Endothelial cell of umbilical vein (primary cell): ENCODE measurements around the gene TIPRL. TPM values are rescaled to one million over a fixed set of nuclear protein-coding genes. Genes with fewer than 3 reads are reported as not detected.

ENCODE experiments used
- BruUV-seq: library from RNA; stranded (reverse); fragments of 400-500 nt; replicated peaks from 2 replicates; lab custom pipeline; 2021; lab: Mats Ljungman, UMichigan
- CTCF ChIA-PET: fragments of 300-600, 350-600 bp; sonication (Branson Sonifier 250); formaldehyde crosslinking; loops from one replicate; lab custom pipeline; 2021; ENCODE audit warnings: antibody characterized with exemption, inconsistent platforms; lab: Charles Lee
- POLR2A ChIA-PET: fragments of 300-600, 350-600 bp; sonication (Branson Sonifier 250); formaldehyde crosslinking; loops from one replicate; lab custom pipeline; 2021; ENCODE audit warnings: antibody characterized with exemption, inconsistent platforms; lab: Charles Lee
- DNase-seq: peaks from one replicate; pipeline ENCODE4 v3.0.0-alpha.2; 2011; ENCODE audit warnings: low read depth, low spot score
- FAIRE-seq: peaks from 2 replicates; lab custom pipeline; 2011; peaks lifted over from hg19 to GRCh38; lab: Jason Lieb, UNC
- H2AFZ ChIP-seq: 2 replicates; pipeline ENCODE4 v1.6.0; 2012; ENCODE audit warnings: low read depth, low read length, control low read depth, inconsistent platforms
- H3K27ac ChIP-seq: 2 replicates; pipeline ENCODE4 v1.5.1; 2011; ENCODE audit warnings: low read depth, mild to moderate bottlenecking, control low read depth, low read length, moderate library complexity; ENCODE audit not compliant: insufficient read depth
- H3K27me3 ChIP-seq, 2 experiments: 2 replicates each; pipeline versions ENCODE4 v1.6.0 to v1.6.1; 2011; ENCODE audit warnings: low read length in 2 of 2, mixed read lengths in 1 of 2; ENCODE audit not compliant: control insufficient read depth in 2 of 2, insufficient read depth in 2 of 2
- H3K36me3 ChIP-seq, 2 experiments: 2 replicates in 1 of 2; 3 replicates in 1 of 2; pipeline ENCODE4 v1.5.1; 2011; ENCODE audit warnings: low read length in 2 of 2, mild to moderate bottlenecking in 1 of 2, moderate library complexity in 1 of 2; ENCODE audit not compliant: control insufficient read depth in 2 of 2, insufficient read depth in 2 of 2; ENCODE audit errors: extremely low read depth in 1 of 2
- H3K4me1 ChIP-seq: 3 replicates; pipeline ENCODE4 v1.5.1; 2011; ENCODE audit warnings: mild to moderate bottlenecking, low read length; ENCODE audit not compliant: control insufficient read depth, insufficient read depth; ENCODE audit errors: extremely low read depth
- H3K4me2 ChIP-seq: 2 replicates; pipeline ENCODE4 v1.6.1; 2011; ENCODE audit warnings: low read length, control low read depth, mixed read lengths; ENCODE audit not compliant: insufficient read depth
- H3K4me3 ChIP-seq, 3 experiments: fragments of 200-600 bp in 1 of 3; sonication (generic), shearing (Covaris generic) in 1 of 3; replicated peaks in 1 of 3; 2 replicates each; pipeline ENCODE4 v1.5.1; 2011 to 2016; ENCODE audit warnings: control low read depth in 3 of 3, low read length in 3 of 3, mild to moderate bottlenecking in 2 of 3, inconsistent platforms in 1 of 3, low read depth in 1 of 3, moderate library complexity in 1 of 3; ENCODE audit not compliant: insufficient read depth in 1 of 3
- H3K79me2 ChIP-seq: 2 replicates; pipeline ENCODE4 v1.6.0; 2012; ENCODE audit warnings: low read length, inconsistent platforms; ENCODE audit not compliant: control insufficient read depth, insufficient read depth
- H3K9ac ChIP-seq: replicated peaks from 2 replicates; pipeline ENCODE3; 2011; ENCODE audit warnings: low read length, control low read depth; ENCODE audit not compliant: insufficient read depth; ENCODE audit errors: extremely low read depth
- H3K9me1 ChIP-seq: replicated peaks from 3 replicates; pipeline ENCODE4 v1.6.0; 2011; ENCODE audit warnings: mild to moderate bottlenecking, low read length; ENCODE audit not compliant: control insufficient read depth, insufficient read depth; ENCODE audit errors: extremely low read depth
- H3K9me3 ChIP-seq: replicated peaks from 2 replicates; pipeline ENCODE4 v1.5.1; 2012; ENCODE audit warnings: low read length, inconsistent platforms; ENCODE audit not compliant: control insufficient read depth, insufficient read depth
- H4K20me1 ChIP-seq: replicated peaks from 2 replicates; pipeline ENCODE3; 2011; ENCODE audit warnings: mild to moderate bottlenecking, low read length; ENCODE audit not compliant: control insufficient read depth, insufficient read depth; ENCODE audit errors: extremely low read depth
- CTCF ChIP-seq, 2 donors: IDR thresholded peaks; 1 replicate in 1 of 2; 2 replicates in 1 of 2; pipeline ENCODE4 v1.5.1; 2011; ENCODE audit warnings: low read length in 2 of 2, mild to moderate bottlenecking in 2 of 2, moderate library complexity in 2 of 2, control low read depth in 1 of 2, inconsistent platforms in 1 of 2, low read depth in 1 of 2; ENCODE audit not compliant: insufficient read depth in 1 of 2; ENCODE audit errors: extremely low read depth in 1 of 2
- EZH2 ChIP-seq: IDR thresholded peaks from 2 replicates; pipeline ENCODE4 v1.6.1; 2012; ENCODE audit warnings: borderline replicate concordance, low read depth, mild to moderate bottlenecking, moderate library complexity, low read length, inconsistent platforms; ENCODE audit not compliant: severe bottlenecking
- FOS ChIP-seq: IDR thresholded peaks from 2 replicates; pipeline ENCODE4 v1.6.1; 2011; ENCODE audit warnings: mild to moderate bottlenecking, low read length, moderate library complexity, borderline replicate concordance; ENCODE audit not compliant: insufficient read depth
- GATA2 ChIP-seq: IDR thresholded peaks from 2 replicates; pipeline ENCODE4 v1.7.0; 2011; ENCODE audit warnings: low read depth, mild to moderate bottlenecking, moderate library complexity, mixed read lengths, low read length; ENCODE audit not compliant: insufficient read length, insufficient read depth
- JUN ChIP-seq: IDR thresholded peaks from 2 replicates; pipeline ENCODE4 v1.6.1; 2011; ENCODE audit warnings: borderline replicate concordance, low read depth; ENCODE audit not compliant: insufficient read length, insufficient read depth
- MYC ChIP-seq: IDR thresholded peaks from one replicate; pipeline ENCODE4 v1.6.1; 2011; ENCODE audit warnings: mild to moderate bottlenecking, low read depth, low read length
- POLR2A ChIP-seq: IDR thresholded peaks from 2 replicates; pipeline ENCODE4 v1.6.1; 2012; ENCODE audit warnings: low read depth, mild to moderate bottlenecking, control low read depth, low read length
- POLR2AphosphoS5 ChIP-seq: IDR thresholded peaks from 2 replicates; pipeline ENCODE4 v1.6.1; 2012; ENCODE audit warnings: low read depth, mild to moderate bottlenecking, control low read depth, low read length, moderate library complexity; ENCODE audit not compliant: insufficient read depth
- dilution Hi-C: fragments of 300-500 bp; cut with MboI; formaldehyde crosslinking; loops from one replicate; pipeline ENCODE4 v1.15.0; 2019; ENCODE audit warnings: low sequenced_read_pairs; ENCODE audit not compliant: extremely low pct_ligation_motif_present
- intact Hi-C: fragments of 100-400 bp; cut with micrococcal nuclease; formaldehyde crosslinking; loops from one replicate; pipeline ENCODE4 v1.10.0; 2022
- polyA plus RNA-seq, 4 experiments: library from polyadenylated mRNA; depleted of rRNA in 3 of 4; stranded (reverse) in 3 of 4; unstranded in 1 of 4; fragments of >200 nt; gene quantifications; 2 replicates each; pipeline versions ENCODE4 v1.2.1 to v1.2.3, GENCODE V29; 2011 to 2012; ENCODE audit warnings: missing spikeins in 1 of 4
- total RNA-seq: library from RNA; stranded (reverse); gene quantifications from 2 replicates; pipeline ENCODE4 v1.2.3, GENCODE V29; 2021
- TF ChIP-seq, protein P1 (sequence below): IDR thresholded peaks from 2 replicates; pipeline ENCODE4 v1.6.1; 2011; ENCODE audit not compliant: insufficient read depth, insufficient read length

Gene TIPRL
- total and polyA plus RNA-seq, 2 donors (not counting 3 experiments of a cell fraction or from before 2014, with no cell fraction given): 14.0 to 45.8 TPM

- FAIRE-seq (no peak), DNase-seq (no peak)
- H2AFZ ChIP-seq: no peak overlapping the region
- H3K4me3 ChIP-seq: no peak overlapping the region
- BruUV-seq: no TSS peak
- H3K27me3 ChIP-seq: no peaks in the 10 kb centered on the region
- no peaks in the 10 kb centered on the region for H3K9me1 ChIP-seq
- H3K27ac ChIP-seq: no peak overlapping the region
- no peaks in the 10 kb centered on the region for H4K20me1 ChIP-seq
- POLR2A ChIA-PET: no interaction called here
- intact Hi-C loops (loop anchor here (5.0 kb wide), 2 partner anchors 52 to 412 kb away; partner anchors contain the start of gene MPZL1), dilution Hi-C loops (no loop called here)
- peaks cover 6% of the 10 kb centered on the region for H3K79me2 ChIP-seq
- no peak for TF ChIP-seq POLR2AphosphoS5
- H3K4me2 ChIP-seq: no peak overlapping the region
- no peaks in the 10 kb centered on the region for H3K36me3 ChIP-seq
- CTCF ChIA-PET: interaction anchor here (0.9 to 2.3 kb wide), 7 partner anchors 11 to 101 kb away, joined by 3 to 8 read pairs (median 4); no protein-coding TSS in a partner anchor
- no peaks in the 10 kb centered on the region for H3K9me3 ChIP-seq
- peaks cover 19% of the 10 kb centered on the region for H3K4me1 ChIP-seq
- no peak overlapping the region for H3K9ac ChIP-seq
Measured at GRCh38 chr1:168134642-168135041, 44.1 kb upstream of the TIPRL start.

GRCh38 chr1:168135116-168135920, 43.4 kb upstream of the TIPRL start:
- BruUV-seq: TSS peak; percentile 16
- DNase-seq: peak; percentile 4
- no peaks in the 10 kb centered on the region for H3K9me3 ChIP-seq
- peaks cover 19% of the 10 kb centered on the region for H3K4me1 ChIP-seq
- H3K27me3 ChIP-seq: no peaks in the 10 kb centered on the region
- no peak for TF ChIP-seq MYC
- TF ChIP-seq GATA2: no peak
- TF ChIP-seq, protein P1, sequence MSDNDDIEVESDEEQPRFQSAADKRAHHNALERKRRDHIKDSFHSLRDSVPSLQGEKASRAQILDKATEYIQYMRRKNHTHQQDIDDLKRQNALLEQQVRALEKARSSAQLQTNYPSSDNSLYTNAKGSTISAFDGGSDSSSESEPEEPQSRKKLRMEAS: no peak
- no peak for TF ChIP-seq POLR2AphosphoS5
- no peak for TF ChIP-seq JUN
- TF ChIP-seq POLR2A: no peak
- TF ChIP-seq EZH2: no peak
- TF ChIP-seq FOS: no peak
- no peak for TF ChIP-seq CTCF (IDR thresholded peaks at IDR 0.05; ENCODE audit: extremely low read depth in 1 of 2, insufficient read depth in 1 of 2, low read depth in 1 of 2, low read length in 2 of 2)
- CTCF ChIA-PET: interaction anchor here (0.8 to 2.3 kb wide), 7 partner anchors 12 to 101 kb away, joined by 3 to 8 read pairs (median 3); no protein-coding TSS in a partner anchor
- peak overlapping the region; percentile 87 for H2AFZ ChIP-seq
- peak overlapping the region; percentile 47 to 92 (median 77) for H3K4me3 ChIP-seq
- POLR2A ChIA-PET: no interaction called here
- FAIRE-seq: no peak
- H3K27ac ChIP-seq: no peak overlapping the region
- peak overlapping the region; percentile 75 for H3K9ac ChIP-seq
- no peaks in the 10 kb centered on the region for H4K20me1 ChIP-seq
- H3K36me3 ChIP-seq: no peaks in the 10 kb centered on the region
- dilution Hi-C loops (no loop called here), intact Hi-C loops (loop anchor here (5.0 kb wide), 2 partner anchors 53 to 413 kb away; partner anchors contain the start of gene MPZL1)
- H3K79me2 ChIP-seq: peaks cover 6% of the 10 kb centered on the region
- H3K4me2 ChIP-seq: peak overlapping the region; percentile 74
- no peaks in the 10 kb centered on the region for H3K9me1 ChIP-seq
